HG03469 (cell line): Measurements from ENCODE around the gene NPEPPS.

ENCODE experiments used
- ATAC-seq: cut with Tn5 transposase; IDR thresholded peaks from one replicate; pipeline ENCODE4 v1.9.1; 2021; ENCODE audit warnings: mild to moderate bottlenecking, moderate library complexity, moderate number of reproducible peaks; ENCODE audit not compliant: unreplicated experiment

NPEPPS gene

GRCh38 chr17:47660064-47660492 is 129.2 kb downstream of the NPEPPS start:
- no peak for ATAC-seq

- no peak for ATAC-seq
Measured at GRCh38 chr17:47663912-47664623, 133.2 kb downstream of the NPEPPS start.

- ATAC-seq: no peak
Measured at GRCh38 chr17:47664624-47664941, 133.7 kb downstream of the NPEPPS start.

- ATAC-seq: no peak
Measured at GRCh38 chr17:47665655-47666054, 134.7 kb downstream of the NPEPPS start.

- no peak for ATAC-seq
Measured at GRCh38 chr17:47669081-47669480, 138.2 kb downstream of the NPEPPS start.

GRCh38 chr17:47670064-47670463 is 139.2 kb downstream of the NPEPPS start:
- no peak for ATAC-seq
